GM19372 (cell line): ENCODE measurements around the gene CDKN1C.

Experiments
- ATAC-seq: cut with Tn5 transposase; IDR thresholded peaks from one replicate; pipeline ENCODE4 v1.9.1; 2021; ENCODE audit warnings: mild to moderate bottlenecking, low read depth, moderate library complexity; ENCODE audit not compliant: unreplicated experiment

CDKN1C gene

GRCh38 chr11:2870969-2871680 is 14.4 kb downstream of the CDKN1C start:
- no peak for ATAC-seq

GRCh38 chr11:2870460-2870859 is 15.1 kb downstream of the CDKN1C start:
- no peak for ATAC-seq

GRCh38 chr11:2869561-2870427 is 15.8 kb downstream of the CDKN1C start:
- ATAC-seq: no peak

GRCh38 chr11:2869134-2869526 is 16.4 kb downstream of the CDKN1C start:
- no peak for ATAC-seq

- no peak for ATAC-seq
Measured at GRCh38 chr11:2868506-2869133, 17.0 kb downstream of the CDKN1C start.

GRCh38 chr11:2867722-2868505 is 17.7 kb downstream of the CDKN1C start:
- no peak for ATAC-seq

GRCh38 chr11:2867142-2867541 is 18.4 kb downstream of the CDKN1C start:
- no peak for ATAC-seq

GRCh38 chr11:2865922-2866577 is 19.5 kb downstream of the CDKN1C start:
- no peak for ATAC-seq

- no peak for ATAC-seq
Measured at GRCh38 chr11:2864901-2865300, 20.7 kb downstream of the CDKN1C start.

- ATAC-seq: no peak
Measured at GRCh38 chr11:2863276-2863618, 22.3 kb downstream of the CDKN1C start.

GRCh38 chr11:2862395-2863275 is 22.9 kb downstream of the CDKN1C start:
- no peak for ATAC-seq

- no peak for ATAC-seq
Measured at GRCh38 chr11:2860636-2861035, 24.9 kb downstream of the CDKN1C start.

- ATAC-seq: no peak
Measured at GRCh38 chr11:2859699-2860037, 25.9 kb downstream of the CDKN1C start.

- no peak for ATAC-seq
Measured at GRCh38 chr11:2858995-2859698, 26.4 kb downstream of the CDKN1C start.

- ATAC-seq: no peak
Measured at GRCh38 chr11:2857918-2858317, 27.7 kb downstream of the CDKN1C start.

GRCh38 chr11:2857276-2857675 is 28.3 kb downstream of the CDKN1C start:
- no peak for ATAC-seq

GRCh38 chr11:2855162-2855561 is 30.4 kb downstream of the CDKN1C start:
- ATAC-seq: no peak

- no peak for ATAC-seq
Measured at GRCh38 chr11:2853997-2854560, 31.5 kb downstream of the CDKN1C start.
